DOHH2 (cell line): ENCODE measurements around the gene EVL.

Experiments used
- EZH2phosphoT487 ChIP-seq: fragments of 200-600 bp; sonication (generic); IDR thresholded peaks from 2 replicates; pipeline ENCODE4 v1.6.1; 2017; ENCODE audit warnings: borderline replicate concordance, mild to moderate bottlenecking, antibody characterized with exemption, low read length, moderate library complexity, mixed read lengths
- TF ChIP-seq, protein P1 (sequence below): fragments of 200-600 bp; sonication (generic); IDR thresholded peaks from one replicate; pipeline ENCODE4 v1.5.1; 2014; ENCODE audit warnings: antibody characterized with exemption, mild to moderate bottlenecking, low read depth, low read length; ENCODE audit not compliant: poor library complexity, severe bottlenecking

- TF ChIP-seq, protein P1, sequence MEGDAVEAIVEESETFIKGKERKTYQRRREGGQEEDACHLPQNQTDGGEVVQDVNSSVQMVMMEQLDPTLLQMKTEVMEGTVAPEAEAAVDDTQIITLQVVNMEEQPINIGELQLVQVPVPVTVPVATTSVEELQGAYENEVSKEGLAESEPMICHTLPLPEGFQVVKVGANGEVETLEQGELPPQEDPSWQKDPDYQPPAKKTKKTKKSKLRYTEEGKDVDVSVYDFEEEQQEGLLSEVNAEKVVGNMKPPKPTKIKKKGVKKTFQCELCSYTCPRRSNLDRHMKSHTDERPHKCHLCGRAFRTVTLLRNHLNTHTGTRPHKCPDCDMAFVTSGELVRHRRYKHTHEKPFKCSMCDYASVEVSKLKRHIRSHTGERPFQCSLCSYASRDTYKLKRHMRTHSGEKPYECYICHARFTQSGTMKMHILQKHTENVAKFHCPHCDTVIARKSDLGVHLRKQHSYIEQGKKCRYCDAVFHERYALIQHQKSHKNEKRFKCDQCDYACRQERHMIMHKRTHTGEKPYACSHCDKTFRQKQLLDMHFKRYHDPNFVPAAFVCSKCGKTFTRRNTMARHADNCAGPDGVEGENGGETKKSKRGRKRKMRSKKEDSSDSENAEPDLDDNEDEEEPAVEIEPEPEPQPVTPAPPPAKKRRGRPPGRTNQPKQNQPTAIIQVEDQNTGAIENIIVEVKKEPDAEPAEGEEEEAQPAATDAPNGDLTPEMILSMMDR, result no peak
- no peak for TF ChIP-seq EZH2phosphoT487
Observed at GRCh38 chr14:100098171-100098570, 32.9 kb downstream of the EVL start.
